GM23338 (cell line): Measurements from ENCODE around the gene GLI3.

Experiments used
- EZH2 ChIP-seq: fragments of 200-600 bp; sonication (generic); IDR thresholded peaks from one replicate; pipeline ENCODE4 v1.8.0; 2017; ENCODE audit warnings: antibody characterized with exemption, mild to moderate bottlenecking, low read depth; ENCODE audit not compliant: unreplicated experiment
- JUNB ChIP-seq: IDR thresholded peaks from one replicate; pipeline ENCODE4 v1.6.1; 2016; ENCODE audit warnings: antibody characterized with exemption; ENCODE audit not compliant: unreplicated experiment
- NANOG ChIP-seq: IDR thresholded peaks from 2 replicates; pipeline ENCODE4 v1.6.1; 2016; ENCODE audit warnings: antibody characterized with exemption, borderline replicate concordance
- POLR2AphosphoS5 ChIP-seq: IDR thresholded peaks from 2 replicates; pipeline ENCODE4 v1.6.1; 2016; ENCODE audit warnings: antibody characterized with exemption, low read depth
- TF ChIP-seq, protein P1 (sequence below), 2 experiments: fragments of 200-600 bp in 1 of 2; sonication (generic) in 1 of 2; conservative IDR thresholded peaks; 2 replicates each; pipeline versions ENCODE4 v1.5.1 to v1.6.1; 2016 to 2017; ENCODE audit warnings: antibody characterized with exemption in 2 of 2, low read depth in 2 of 2, mild to moderate bottlenecking in 2 of 2, moderate library complexity in 1 of 2
- TF ChIP-seq, protein P2 (sequence below): IDR thresholded peaks from one replicate; pipeline ENCODE4 v1.6.1; 2018; ENCODE audit warnings: antibody characterized with exemption; ENCODE audit not compliant: unreplicated experiment

DNA sequence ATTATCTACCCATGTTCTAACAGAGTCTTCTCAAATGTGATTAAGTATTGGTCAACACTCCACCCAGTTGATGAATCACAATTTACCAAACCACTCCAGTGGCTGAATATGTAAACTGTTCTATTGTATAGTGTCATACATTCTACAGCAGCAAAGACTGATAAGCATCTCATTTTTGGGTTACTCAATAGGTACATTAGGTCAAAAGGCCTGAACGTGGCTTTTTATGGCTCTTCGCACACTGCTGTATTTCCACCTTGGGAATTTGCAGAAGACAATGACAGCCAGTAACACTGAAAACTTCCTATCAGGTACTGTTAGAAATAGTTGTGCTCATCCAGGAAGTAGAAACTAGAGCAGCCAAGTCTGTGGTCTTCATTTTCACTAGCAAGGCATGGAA is 166.9 kb downstream of the GLI3 start:
- TF ChIP-seq, protein P1, sequence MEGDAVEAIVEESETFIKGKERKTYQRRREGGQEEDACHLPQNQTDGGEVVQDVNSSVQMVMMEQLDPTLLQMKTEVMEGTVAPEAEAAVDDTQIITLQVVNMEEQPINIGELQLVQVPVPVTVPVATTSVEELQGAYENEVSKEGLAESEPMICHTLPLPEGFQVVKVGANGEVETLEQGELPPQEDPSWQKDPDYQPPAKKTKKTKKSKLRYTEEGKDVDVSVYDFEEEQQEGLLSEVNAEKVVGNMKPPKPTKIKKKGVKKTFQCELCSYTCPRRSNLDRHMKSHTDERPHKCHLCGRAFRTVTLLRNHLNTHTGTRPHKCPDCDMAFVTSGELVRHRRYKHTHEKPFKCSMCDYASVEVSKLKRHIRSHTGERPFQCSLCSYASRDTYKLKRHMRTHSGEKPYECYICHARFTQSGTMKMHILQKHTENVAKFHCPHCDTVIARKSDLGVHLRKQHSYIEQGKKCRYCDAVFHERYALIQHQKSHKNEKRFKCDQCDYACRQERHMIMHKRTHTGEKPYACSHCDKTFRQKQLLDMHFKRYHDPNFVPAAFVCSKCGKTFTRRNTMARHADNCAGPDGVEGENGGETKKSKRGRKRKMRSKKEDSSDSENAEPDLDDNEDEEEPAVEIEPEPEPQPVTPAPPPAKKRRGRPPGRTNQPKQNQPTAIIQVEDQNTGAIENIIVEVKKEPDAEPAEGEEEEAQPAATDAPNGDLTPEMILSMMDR (conservative IDR thresholded peaks at IDR 0.05; ENCODE audit: low read depth in 2 of 2) = no peak
- TF ChIP-seq POLR2AphosphoS5 (no peak), JUNB (no peak), NANOG (no peak), EZH2 (no peak)
- TF ChIP-seq, protein P2, sequence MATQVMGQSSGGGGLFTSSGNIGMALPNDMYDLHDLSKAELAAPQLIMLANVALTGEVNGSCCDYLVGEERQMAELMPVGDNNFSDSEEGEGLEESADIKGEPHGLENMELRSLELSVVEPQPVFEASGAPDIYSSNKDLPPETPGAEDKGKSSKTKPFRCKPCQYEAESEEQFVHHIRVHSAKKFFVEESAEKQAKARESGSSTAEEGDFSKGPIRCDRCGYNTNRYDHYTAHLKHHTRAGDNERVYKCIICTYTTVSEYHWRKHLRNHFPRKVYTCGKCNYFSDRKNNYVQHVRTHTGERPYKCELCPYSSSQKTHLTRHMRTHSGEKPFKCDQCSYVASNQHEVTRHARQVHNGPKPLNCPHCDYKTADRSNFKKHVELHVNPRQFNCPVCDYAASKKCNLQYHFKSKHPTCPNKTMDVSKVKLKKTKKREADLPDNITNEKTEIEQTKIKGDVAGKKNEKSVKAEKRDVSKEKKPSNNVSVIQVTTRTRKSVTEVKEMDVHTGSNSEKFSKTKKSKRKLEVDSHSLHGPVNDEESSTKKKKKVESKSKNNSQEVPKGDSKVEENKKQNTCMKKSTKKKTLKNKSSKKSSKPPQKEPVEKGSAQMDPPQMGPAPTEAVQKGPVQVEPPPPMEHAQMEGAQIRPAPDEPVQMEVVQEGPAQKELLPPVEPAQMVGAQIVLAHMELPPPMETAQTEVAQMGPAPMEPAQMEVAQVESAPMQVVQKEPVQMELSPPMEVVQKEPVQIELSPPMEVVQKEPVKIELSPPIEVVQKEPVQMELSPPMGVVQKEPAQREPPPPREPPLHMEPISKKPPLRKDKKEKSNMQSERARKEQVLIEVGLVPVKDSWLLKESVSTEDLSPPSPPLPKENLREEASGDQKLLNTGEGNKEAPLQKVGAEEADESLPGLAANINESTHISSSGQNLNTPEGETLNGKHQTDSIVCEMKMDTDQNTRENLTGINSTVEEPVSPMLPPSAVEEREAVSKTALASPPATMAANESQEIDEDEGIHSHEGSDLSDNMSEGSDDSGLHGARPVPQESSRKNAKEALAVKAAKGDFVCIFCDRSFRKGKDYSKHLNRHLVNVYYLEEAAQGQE = no peak
